HepG2 (cell line): Measurements from ENCODE around the gene TVP23C. TPM values are rescaled to one million over a fixed set of nuclear protein-coding genes. Genes with fewer than 3 reads are reported as not detected.

Experiments
- ATAC-seq: fragments of 200-7000 bp; cut with Tn5 transposase; 3 replicates; pipeline ENCODE4 v1.9.1; 2020; ENCODE audit warnings: mild to moderate bottlenecking, moderate library complexity
- BruUV-seq: library from RNA; stranded (reverse); fragments of 400-500 nt; replicated peaks from 2 replicates; lab custom pipeline; 2021; lab: Mats Ljungman, UMichigan
- CTCF ChIA-PET: fragments of 300-600 bp; formaldehyde crosslinking; extraction: SDS; loops from one replicate; lab custom pipeline; 2021; ENCODE audit warnings: low total read pairs, inconsistent platforms, low intra/inter-chr PET ratio; lab: Yijun Ruan, JAX
- POLR2A ChIA-PET: fragments of 350-600 bp; sonication (Branson Sonifier 250); formaldehyde crosslinking; loops from one replicate; lab custom pipeline; 2020; ENCODE audit warnings: antibody characterized with exemption, inconsistent platforms; lab: Yijun Ruan, JAX
- DNase-seq: peaks from one replicate; pipeline ENCODE4 v3.0.0-alpha.2; 2015; ENCODE audit warnings: low spot score
- FAIRE-seq: peaks from 3 replicates; lab custom pipeline; 2011; peaks lifted over from hg19 to GRCh38; lab: Jason Lieb, UNC
- H2AFZ ChIP-seq: one replicate; pipeline ENCODE4 v1.6.1; 2011; ENCODE audit warnings: low read length, inconsistent platforms
- H3K27ac ChIP-seq: fragments of 300-600 bp; 3 replicates; pipeline ENCODE4 v1.8.0; 2011; ENCODE audit warnings: mixed run types, mild to moderate bottlenecking, mixed read lengths, low read length, inconsistent platforms; ENCODE audit not compliant: insufficient read depth; ENCODE audit errors: extremely low read length
- H3K27me3 ChIP-seq, 2 experiments: fragments of 200-600 bp in 1 of 2; 2 replicates in 1 of 2; 3 replicates in 1 of 2; pipeline versions ENCODE4 v1.6.0 to v1.8.0; 2011; ENCODE audit warnings: low read length in 2 of 2, mild to moderate bottlenecking in 2 of 2, moderate library complexity in 2 of 2, inconsistent platforms in 1 of 2; ENCODE audit not compliant: insufficient read depth in 2 of 2, control insufficient read depth in 1 of 2
- H3K36me3 ChIP-seq, 2 experiments: fragments of 200-600 bp in 1 of 2; replicated peaks in 1 of 2; 2 replicates in 1 of 2; 3 replicates in 1 of 2; pipeline versions ENCODE4 v1.5.1 to v1.8.0; 2011; ENCODE audit warnings: low read length in 2 of 2, inconsistent platforms in 1 of 2; ENCODE audit not compliant: insufficient read depth in 2 of 2, control insufficient read depth in 1 of 2
- H3K4me1 ChIP-seq: 2 replicates; pipeline ENCODE4 v1.5.1; 2012; ENCODE audit warnings: low read length, inconsistent platforms; ENCODE audit not compliant: insufficient read depth
- H3K4me2 ChIP-seq: 2 replicates; pipeline ENCODE4 v1.6.0; 2011; ENCODE audit warnings: low read depth, low read length, inconsistent platforms
- H3K4me3 ChIP-seq, 3 experiments: fragments of 200-600 bp in 1 of 3; sonication (generic), shearing (Covaris generic) in 1 of 3; replicated peaks in 1 of 3; 2 replicates each; pipeline ENCODE4 v1.5.1; 2011 to 2016; ENCODE audit warnings: low read length in 3 of 3, inconsistent platforms in 2 of 3, low read depth in 2 of 3, mild to moderate bottlenecking in 2 of 3, control low read depth in 1 of 3, mixed read lengths in 1 of 3; ENCODE audit not compliant: insufficient read depth in 1 of 3
- H3K79me2 ChIP-seq: one replicate; pipeline ENCODE4 v1.6.1; 2011; ENCODE audit warnings: low read length, inconsistent platforms; ENCODE audit not compliant: insufficient read depth
- H3K9ac ChIP-seq: 2 replicates; pipeline ENCODE4 v1.6.0; 2011; ENCODE audit warnings: mild to moderate bottlenecking, low read depth, low read length, inconsistent platforms; ENCODE audit not compliant: insufficient read depth
- H3K9me3 ChIP-seq: 2 replicates; pipeline ENCODE4 v1.5.1; 2012; ENCODE audit warnings: mild to moderate bottlenecking, low read length
- H4K20me1 ChIP-seq: 2 replicates; pipeline ENCODE4 v1.6.0; 2011; ENCODE audit warnings: inconsistent platforms, mild to moderate bottlenecking, low read length, moderate library complexity; ENCODE audit not compliant: insufficient read depth
- HMG20B ChIP-seq: conservative IDR thresholded peaks from 2 replicates; pipeline ENCODE4 v1.6.1; 2016; ENCODE audit warnings: missing genetic modification reagents, missing compliant biosample characterization
- MYNN ChIP-seq: sonication (generic); formaldehyde crosslinking; IDR thresholded peaks from 2 replicates; pipeline ENCODE4 v1.4.0; 2020; ENCODE audit warnings: mild to moderate bottlenecking, low read depth, missing genetic modification reagents
- NFATC3 ChIP-seq: sonication (generic); formaldehyde crosslinking; IDR thresholded peaks from 2 replicates; pipeline ENCODE4 v1.5.1; 2020; ENCODE audit warnings: mild to moderate bottlenecking, missing genetic modification reagents
- PAF1 ChIP-seq: IDR thresholded peaks from 2 replicates; pipeline ENCODE4 v1.6.1; 2016; ENCODE audit warnings: missing genetic modification reagents, missing compliant biosample characterization
- PAWR ChIP-seq: sonication (generic); formaldehyde crosslinking; IDR thresholded peaks from 2 replicates; pipeline ENCODE4 v1.4.0; 2020; ENCODE audit warnings: missing genetic modification reagents, mild to moderate bottlenecking, borderline replicate concordance
- ZFP41 ChIP-seq: sonication (generic); formaldehyde crosslinking; IDR thresholded peaks from 2 replicates; pipeline ENCODE4 v1.4.0; 2020; ENCODE audit warnings: mild to moderate bottlenecking, missing genetic modification reagents, borderline replicate concordance
- ZNF318 ChIP-seq: sonication (generic); formaldehyde crosslinking; IDR thresholded peaks from 2 replicates; pipeline ENCODE4 v1.4.0; 2020; ENCODE audit warnings: mild to moderate bottlenecking, missing genetic modification reagents
- ZNF574 ChIP-seq: sonication (generic); formaldehyde crosslinking; IDR thresholded peaks from 2 replicates; pipeline ENCODE4 v1.4.0; 2020; ENCODE audit warnings: missing genetic modification reagents
- WGBS: methylation state at CpG from one replicate; pipeline ENCODE4 v1.1.6; 2017; ENCODE audit warnings: low lambda C conversion rate; 5-methylcytosine and 5-hydroxymethylcytosine counted together
- in situ Hi-C: cut with HindIII; loops from 2 replicates; pipeline ENCODE4 v1.10.0; 2017; ENCODE audit warnings: low pct_unique_long_range_greater_than_20kb; ENCODE audit not compliant: extremely low pct_ligation_motif_present
- intact Hi-C: fragments of 100-400 bp; cut with micrococcal nuclease; formaldehyde crosslinking; loops from one replicate; pipeline ENCODE4 v1.10.0; 2022; ENCODE audit not compliant: unreplicated experiment
- polyA plus RNA-seq, 8 experiments: library from polyadenylated mRNA; depleted of rRNA in 3 of 8; stranded (reverse) in 7 of 8; unstranded in 1 of 8; fragments of >200 nt; fragmentation: Illumina TruSeq in 4 of 8; extraction: Trizol in 4 of 8; gene quantifications; 2 replicates each; pipeline versions ENCODE4 v1.2.1 to v1.2.3, GENCODE V29; 2011 to 2016; ENCODE audit warnings: low read depth in 4 of 8, missing spikeins in 1 of 8, mixed read lengths in 1 of 8; ENCODE audit not compliant: insufficient read depth in 1 of 8
- total RNA-seq, 5 experiments: library from RNA; depleted of rRNA; stranded (reverse); fragments of >200 nt; fragmentation: Illumina TruSeq; extraction: Trizol; gene quantifications; 2 replicates each; pipeline ENCODE4 v1.2.3, GENCODE V29; 2016; ENCODE audit warnings: low read depth in 1 of 5

Gene TVP23C
- total and polyA plus RNA-seq, 2 of the 13 experiments (the other 11 are each of a cell fraction or from before 2014, with no cell fraction given) = 10.4 to 28.2 TPM

- DNase-seq = no peak
- H3K4me1 ChIP-seq = peaks cover 16% of the 10 kb centered on the region
- H3K27me3 ChIP-seq = no peaks in the 10 kb centered on the region
- no peak for ATAC-seq
- H3K9ac ChIP-seq = no peak overlapping the region
- in situ Hi-C loops (no loop called here), intact Hi-C loops (no loop called here)
- H3K4me3 ChIP-seq = no peak overlapping the region
- POLR2A ChIA-PET = no interaction called here
- H3K36me3 ChIP-seq = peaks cover 14 to 68% of the 10 kb centered on the region in 2 experiments
- H2AFZ ChIP-seq = no peak overlapping the region
- no peak overlapping the region for H3K27ac ChIP-seq
- peaks cover 2% of the 10 kb centered on the region; the same call in 1 of the 2 replicates for H4K20me1 ChIP-seq
- no TSS peak for BruUV-seq
- TF ChIP-seq ZNF574 (CRISPR knock-in tag) (no peak), ZNF318 (CRISPR knock-in tag) (no peak), PAF1 (CRISPR knock-in tag) (no peak), PAWR (CRISPR knock-in tag) (no peak), ZFP41 (CRISPR knock-in tag) (no peak), HMG20B (no peak), MYNN (CRISPR knock-in tag) (no peak), NFATC3 (CRISPR knock-in tag) (no peak)
- H3K4me2 ChIP-seq = no peak overlapping the region
- CTCF ChIA-PET = no interaction called here
- FAIRE-seq = no peak
- no peaks in the 10 kb centered on the region for H3K9me3 ChIP-seq
- H3K79me2 ChIP-seq = no peaks in the 10 kb centered on the region
- 96% methylated on average over 4 of the region's 4 CpGs for WGBS
These were observed 51.1 kb downstream of the TVP23C start for GRCh38 chr17:15512071-15512709.
